GM12892 (cell line): ENCODE measurements around the gene SRGAP2C.
"Not testable (repeated sequence)": the region's sequence is repeated elsewhere in the genome, so short reads cannot be mapped to it uniquely, and the experiment has no call there.

ENCODE experiments used
- POLR2AphosphoS5 ChIP-seq: IDR thresholded peaks from 2 replicates; pipeline ENCODE4 v1.6.1; 2011; ENCODE audit warnings: low read depth, low read length, control low read depth
- TAF1 ChIP-seq: IDR thresholded peaks from 2 replicates; pipeline ENCODE4 v1.6.1; 2011; ENCODE audit warnings: low read depth, mild to moderate bottlenecking, control low read depth, low read length, borderline replicate concordance

- TF ChIP-seq POLR2AphosphoS5, TAF1: not testable (repeated sequence)
These were observed 82.3 kb downstream of the SRGAP2C start for GRCh38 chr1:121267072-121267471.
